NCI-H1694 (cell line): Measurements from ENCODE around the gene FAM135A.
"Not testable (repeated sequence)": the region's sequence is repeated elsewhere in the genome, so short reads cannot be mapped to it uniquely, and the experiment has no call there.

Source experiments
- DNase-seq: peaks from one replicate; lab custom pipeline; 2025; lab: John Stamatoyannopoulos, UW

Gene FAM135A

DNA sequence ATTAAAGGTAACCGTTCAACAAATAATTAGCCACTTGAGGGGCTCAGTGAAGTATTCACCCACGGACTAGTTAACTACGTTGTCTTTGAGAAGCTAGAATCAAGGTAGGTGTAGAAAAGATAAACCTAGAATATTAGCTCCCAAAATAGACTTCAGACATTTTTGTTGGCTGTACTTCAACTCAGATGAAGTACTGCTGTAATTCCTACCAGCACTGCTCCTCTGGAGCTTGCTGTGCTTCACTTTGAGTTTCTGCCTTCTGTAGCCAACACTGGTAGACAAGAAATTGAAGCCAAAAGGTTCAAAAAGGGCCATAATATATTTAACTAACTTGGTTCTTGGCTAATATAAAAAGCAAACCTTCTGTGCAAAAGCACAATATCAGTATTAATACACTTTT is 134.6 kb downstream of the FAM135A start:
- DNase-seq: no peak

DNA sequence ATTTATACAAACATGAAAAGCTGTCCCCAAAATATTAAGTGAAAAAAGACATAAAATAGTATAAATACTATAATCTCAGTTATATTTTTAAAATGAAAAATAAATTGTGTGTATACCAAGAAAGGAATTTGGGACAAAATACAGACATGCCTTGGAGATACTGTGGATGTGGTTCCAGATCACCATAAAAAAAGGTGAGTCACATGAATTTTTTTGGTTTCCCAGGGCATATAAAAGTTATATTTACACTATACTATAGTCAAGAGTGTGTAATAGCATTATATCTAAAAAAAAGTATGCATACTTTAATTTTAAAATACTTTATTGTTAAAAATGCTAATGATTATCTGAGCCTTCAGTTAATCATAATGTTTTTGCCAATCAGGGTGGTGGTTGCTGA is 136.0 kb downstream of the FAM135A start:
- no peak for DNase-seq

DNA sequence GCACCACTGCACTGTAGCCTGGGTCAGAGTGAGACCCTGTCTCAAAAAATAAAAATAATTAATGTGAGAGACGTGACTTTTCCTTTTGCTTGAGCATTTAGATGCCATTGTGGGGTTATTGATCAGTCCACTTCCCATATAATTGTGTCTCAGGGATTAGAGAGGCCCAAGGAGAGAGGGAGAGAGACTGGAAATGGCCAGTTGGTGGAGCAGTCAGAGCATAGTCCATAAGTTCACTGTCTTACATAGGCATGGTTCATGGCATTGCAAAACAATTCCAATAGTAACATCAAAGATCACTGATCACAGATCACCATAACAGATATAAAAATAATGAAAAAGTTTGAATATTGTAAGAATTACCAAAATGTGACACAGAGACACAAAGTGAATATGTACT is 138.3 kb downstream of the FAM135A start:
- no peak for DNase-seq

DNA sequence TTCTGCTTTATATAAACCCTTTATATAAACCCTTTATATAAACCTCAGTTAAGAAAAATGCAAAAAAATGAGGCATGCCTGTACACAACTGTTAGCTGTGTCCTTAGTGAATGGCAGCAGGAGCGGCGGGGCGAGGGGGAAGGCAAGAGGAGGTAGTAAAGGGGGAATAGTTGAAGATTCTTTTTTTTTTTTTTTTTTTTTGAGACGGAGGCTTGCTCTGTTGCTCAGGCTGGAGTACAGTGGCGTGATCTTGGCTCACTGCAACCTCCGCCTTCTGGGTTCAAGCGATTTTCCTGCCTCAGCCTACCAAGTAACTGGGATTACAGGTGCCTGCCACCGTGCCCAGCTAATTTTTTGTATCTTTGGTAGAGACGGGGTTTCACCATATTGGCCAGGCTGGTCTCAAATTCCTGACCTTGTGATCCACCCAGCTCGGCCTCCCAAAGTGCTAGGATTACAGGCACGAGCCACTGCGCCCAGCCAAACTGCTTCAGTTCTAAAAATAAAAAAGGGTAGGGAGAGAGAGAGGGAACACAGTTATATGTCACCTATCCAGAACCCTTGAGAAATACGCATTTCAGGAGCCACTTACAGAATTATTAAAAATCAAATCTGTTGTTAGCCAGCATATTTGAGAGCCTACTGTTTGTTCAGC is 139.1 kb downstream of the FAM135A start:
- not testable (repeated sequence) for DNase-seq

DNA sequence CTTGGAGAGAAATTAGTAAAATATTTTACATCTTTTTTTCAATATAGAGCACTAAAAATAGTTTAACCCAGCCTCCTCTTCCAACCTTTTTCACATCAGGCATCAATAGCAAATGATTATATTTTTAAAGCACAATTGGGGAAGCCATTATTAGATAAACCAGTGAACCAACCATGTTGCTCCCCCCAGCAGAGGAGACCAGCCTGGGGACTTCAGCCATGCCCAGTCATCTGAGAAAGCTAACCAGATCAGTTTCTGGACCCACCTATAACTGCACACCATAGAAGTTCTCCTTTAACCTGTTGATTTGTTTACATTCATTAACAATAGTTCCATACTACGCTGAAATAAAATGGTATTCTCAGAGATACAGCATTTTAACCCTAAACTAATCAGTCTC is 139.7 kb downstream of the FAM135A start:
- DNase-seq: no peak

DNA sequence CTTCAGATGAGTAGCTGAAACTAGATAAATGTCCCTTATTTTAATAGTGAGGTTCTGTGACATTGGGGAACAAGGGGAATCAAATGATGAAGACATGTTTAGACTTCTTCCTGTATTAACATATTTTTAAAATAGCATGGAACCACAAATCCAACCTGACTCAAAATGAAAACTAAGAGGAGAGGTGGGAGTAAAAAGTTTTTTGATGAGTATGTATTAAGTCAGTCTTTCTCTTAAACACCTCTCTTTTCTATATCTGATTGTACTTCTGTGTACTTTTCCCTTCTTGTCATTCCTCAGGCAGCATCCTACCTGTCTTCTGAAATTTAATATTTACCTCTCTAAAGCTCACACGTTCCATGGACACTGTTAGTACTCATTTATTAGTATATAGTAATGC is 144.7 kb downstream of the FAM135A start:
- DNase-seq: no peak

DNA sequence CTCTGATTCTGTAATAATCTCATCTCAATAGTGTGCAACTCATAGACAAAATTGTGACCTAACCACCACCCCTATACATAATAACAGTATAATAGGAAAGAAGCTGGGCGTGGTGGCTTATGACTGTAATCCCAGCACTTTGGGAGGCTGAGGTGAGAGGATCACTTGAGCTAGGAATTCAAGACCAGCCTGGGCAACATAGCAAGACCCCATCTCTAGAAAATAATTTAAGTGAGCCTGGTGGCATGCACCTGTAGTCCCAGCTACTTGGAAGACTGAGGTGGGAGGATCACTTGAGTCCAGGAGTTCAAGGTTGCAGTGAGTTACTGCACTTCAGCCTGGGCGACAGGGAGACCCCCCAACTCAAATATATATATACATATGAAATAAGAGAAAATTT is 149.1 kb downstream of the FAM135A start:
- DNase-seq: not testable (repeated sequence)

DNA sequence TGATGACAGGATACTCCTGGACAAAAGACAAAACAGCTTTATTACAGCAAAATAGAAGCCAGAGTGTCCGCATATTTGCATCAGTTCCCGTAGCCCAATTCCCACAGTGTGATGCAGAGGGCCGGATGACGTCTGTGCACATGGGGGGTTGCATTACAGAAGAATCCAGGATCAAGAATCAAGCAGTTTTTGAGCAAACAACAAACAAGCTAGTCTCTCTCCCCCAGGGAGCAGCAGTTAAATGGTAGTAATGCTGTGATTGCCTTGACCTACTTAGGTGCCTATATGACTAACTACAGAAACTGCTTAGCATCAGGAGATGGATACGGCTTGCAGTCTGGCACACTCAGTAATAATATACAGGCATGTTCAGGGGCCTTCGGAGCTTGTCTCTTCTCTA is 150.2 kb downstream of the FAM135A start:
- DNase-seq: no peak

DNA sequence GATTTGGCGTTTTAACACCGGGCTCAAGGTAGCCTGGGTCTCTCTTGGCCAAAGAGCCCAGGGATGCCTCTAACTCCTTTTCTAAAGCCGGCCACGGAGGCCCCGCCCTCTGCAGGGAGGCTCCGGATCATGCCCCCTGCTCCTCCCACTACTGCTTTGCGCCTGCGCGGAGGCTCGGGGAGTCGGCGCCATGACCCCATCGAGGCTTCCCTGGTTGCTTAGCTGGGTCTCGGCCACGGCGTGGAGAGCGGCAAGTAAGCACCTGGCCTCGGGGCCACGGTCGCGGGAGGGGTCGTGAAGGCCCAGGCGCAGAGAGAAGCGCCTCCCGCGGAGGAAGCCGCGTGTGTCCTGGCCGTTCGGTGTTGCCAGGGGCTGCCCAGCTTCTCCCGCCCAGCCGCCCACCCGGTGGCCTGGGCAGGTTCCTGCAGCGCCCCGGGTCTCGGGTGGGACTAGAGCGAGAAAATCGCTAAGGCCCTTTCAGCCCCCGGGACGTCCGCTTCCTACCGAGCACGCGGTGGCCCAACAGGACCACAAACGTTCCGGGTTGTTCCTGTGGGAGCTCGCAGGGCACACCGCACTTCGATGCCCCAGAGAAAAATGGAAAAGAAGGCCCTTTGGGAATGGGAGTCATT is 153.6 kb downstream of the FAM135A start, which contains the start of gene SDHAF4:
Gene SDHAF4, plus strand, starts transcription at position 180 of the 632 bp plus-strand sequence. Its CDS starts 11 bp downstream, at position 191.
- DNase-seq: peak; percentile 77

DNA sequence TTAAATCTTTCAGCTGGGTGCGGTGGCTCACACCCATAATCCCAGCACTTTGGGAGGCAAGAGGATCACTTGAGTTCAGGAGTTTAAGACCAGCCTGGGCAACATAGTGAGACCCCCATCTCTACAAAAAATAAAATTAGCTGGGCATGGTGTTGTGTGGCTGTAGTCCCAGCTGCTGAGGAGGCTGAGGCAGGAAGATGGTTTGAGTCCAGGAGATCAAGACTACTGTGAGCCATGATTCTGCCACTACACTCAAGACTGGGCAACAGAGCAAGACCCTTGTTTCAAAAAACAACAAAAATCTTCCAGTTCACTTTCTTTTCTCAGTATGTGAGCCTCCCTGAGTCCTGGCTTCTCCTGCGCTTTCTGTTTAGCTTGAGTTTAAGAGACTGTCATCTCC is 161.3 kb downstream of the FAM135A start:
- DNase-seq: no peak

DNA sequence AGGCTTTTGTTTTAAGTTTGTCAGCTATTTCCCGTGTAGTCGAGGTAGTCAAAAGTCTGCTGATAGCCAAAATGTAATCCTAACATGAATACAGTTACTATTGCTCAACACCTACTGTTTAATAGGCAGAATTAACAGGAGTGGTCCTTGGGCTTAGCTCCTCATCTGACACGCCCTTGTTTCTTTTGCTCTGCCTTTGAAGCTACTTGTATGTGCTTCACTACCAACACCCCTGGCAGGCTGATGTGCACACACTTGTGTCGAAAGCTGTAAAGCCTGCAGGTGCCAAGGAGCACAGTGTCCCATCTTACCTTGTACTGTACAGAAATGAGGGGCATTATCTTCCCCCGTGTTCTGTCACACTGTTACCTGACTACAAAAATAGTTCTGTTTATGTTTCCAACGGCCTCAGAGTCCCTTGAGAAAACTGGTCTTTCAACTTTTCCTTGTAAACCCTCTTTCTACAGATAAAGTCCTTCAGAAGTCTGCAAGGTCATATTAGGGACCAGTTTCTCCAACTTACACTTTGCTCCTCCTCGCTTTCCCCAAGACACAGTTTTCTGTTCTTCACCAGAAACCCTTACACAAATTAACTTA is 162.7 kb downstream of the FAM135A start:
- no peak for DNase-seq

DNA sequence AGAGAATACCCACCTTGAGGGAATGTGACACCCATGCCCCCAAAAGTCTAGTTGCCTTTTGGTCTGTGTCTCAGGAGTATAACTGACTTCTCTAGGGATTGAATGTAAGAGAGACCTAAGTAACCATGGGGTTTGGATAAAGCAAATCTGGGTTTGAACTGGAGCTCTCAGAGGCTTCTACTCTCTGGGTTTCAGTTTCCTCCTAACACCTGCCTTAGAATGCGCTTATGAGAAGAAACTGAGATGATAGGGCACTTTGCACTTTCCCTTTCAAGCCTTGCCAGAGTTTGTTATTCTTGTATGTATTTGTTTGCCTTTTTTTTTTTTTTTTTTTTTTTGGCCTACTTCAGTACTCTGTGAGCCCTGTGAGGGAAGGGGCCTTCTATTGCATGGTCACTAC is 172.8 kb downstream of the FAM135A start:
- no peak for DNase-seq

DNA sequence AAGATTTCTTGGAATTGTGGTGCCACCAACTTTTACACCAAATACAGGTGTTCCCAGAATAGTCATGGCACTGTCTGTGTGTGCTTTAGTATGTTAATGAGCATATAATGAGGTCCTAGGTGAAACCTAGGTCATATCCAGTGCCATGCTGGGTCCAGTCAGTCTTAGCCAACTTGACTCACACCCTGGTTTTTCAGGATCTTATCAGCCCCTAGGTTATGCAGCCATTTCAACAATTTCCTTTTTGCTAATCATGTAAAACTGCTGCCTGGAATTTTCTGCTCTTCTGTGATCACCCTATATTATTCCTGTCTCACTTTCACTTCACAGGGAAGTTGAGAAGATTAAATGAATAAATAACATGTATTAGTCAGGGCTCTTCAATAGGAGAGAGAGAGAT is 177.1 kb downstream of the FAM135A start:
- DNase-seq: no peak

DNA sequence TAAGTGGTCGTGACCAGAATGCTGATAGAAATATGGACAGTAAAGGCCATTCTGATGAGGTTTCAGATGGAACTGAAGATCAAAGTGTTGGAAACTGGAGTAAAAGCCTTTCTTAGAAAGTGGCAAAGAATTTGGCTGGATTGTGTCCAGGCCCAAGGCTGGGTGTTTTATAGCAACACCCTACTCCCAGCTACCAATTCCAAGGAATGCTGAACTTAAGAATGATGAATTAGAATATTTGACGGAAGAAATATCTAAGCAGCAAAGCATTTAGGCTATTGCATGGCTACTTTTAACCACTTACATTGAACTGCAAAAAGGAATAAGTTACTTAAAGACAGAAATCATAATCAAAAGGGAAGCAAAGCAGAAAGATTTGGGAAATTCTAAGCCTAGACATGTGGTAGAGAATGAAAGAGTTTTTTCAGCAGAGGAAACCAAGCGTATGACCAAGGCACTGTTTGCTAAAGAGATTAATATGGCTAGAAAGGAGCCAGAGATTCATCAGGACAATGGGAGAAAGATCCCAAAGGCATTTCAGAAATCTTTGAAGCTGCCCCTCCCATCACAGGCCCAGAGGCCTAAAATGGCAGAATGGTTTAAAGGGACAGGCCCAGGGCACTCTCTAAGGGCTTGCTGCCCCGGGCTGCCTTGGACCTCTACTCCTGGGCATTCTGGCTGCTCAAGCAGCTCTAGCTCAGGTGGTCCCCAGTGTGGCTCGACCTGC is 179.2 kb downstream of the FAM135A start:
- no peak for DNase-seq

DNA sequence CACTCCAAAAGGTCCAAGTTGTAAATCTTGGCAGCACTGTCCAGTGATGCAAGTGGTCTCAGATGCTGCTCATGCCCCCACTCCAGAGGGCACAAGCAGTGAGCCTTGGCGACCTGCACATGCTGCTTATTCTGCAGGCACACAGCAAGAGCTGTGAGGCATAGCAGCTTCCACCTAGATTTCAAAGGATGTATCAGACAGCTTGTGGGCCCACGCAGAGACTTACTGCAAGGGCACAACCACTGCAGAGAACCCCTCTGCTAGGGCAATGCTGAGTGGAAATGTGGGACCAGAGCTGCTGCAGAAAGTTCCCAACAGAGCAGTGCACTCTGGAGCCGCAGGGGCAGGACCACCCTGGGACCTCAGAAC is 179.8 kb downstream of the FAM135A start:
- DNase-seq: no peak

DNA sequence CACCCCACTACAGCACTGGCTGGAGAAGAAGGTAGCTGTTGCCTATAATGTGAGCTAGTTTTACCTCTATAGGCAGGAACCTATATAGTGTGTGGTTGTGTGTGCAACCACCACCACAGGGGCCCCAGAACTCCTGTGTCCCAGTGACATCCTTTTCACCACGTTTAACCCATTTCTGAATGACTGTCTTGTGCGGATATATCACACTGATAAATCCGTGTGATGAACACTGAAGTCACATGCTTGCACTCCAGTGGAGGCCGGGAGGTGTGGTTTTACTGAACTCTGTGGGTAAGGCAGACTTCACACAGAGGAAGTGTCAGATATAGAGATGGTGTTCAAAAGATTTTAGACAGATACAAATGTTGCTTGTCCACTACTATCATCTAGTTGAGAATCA is 185.9 kb downstream of the FAM135A start:
- DNase-seq: no peak

DNA sequence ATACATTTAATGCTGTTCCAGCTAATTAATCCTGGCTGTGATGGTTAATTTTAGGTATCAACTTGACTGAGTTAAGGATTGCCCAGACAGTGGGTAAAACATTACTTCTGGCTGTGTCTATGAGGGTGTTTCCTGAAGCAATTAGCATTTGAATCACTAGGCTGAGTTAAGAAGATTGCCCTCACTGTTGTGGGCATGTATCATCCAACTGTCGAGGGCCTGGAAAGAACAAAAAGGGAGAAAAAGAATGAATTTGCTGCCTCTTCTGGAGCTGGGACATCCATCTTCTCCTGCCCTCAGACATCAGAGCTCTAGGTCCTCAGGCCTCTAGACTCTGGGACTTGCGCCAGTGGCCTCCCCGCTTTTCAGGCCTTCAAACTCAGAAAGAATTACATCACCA is 187.7 kb downstream of the FAM135A start:
- DNase-seq: no peak

DNA sequence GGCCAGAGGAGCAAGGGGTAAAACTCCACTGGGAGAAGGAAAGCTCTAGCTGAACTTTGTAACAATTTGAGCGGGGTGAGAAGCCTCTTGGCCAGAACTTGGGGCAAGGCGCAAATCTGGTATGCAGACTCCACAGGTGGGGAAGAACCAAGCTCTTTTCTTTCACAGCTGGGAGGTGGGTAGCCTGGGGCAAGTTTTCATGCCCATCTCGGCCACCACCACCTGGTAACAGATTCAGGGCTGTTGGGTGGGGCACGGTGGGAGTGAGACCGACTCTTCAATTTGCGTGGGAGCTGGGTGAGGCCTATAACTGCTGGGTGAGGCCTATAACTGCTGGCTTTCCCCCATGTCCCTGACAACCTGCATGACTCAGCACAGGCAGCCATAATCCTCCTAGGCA is 190.9 kb downstream of the FAM135A start:
- DNase-seq: no peak

DNA sequence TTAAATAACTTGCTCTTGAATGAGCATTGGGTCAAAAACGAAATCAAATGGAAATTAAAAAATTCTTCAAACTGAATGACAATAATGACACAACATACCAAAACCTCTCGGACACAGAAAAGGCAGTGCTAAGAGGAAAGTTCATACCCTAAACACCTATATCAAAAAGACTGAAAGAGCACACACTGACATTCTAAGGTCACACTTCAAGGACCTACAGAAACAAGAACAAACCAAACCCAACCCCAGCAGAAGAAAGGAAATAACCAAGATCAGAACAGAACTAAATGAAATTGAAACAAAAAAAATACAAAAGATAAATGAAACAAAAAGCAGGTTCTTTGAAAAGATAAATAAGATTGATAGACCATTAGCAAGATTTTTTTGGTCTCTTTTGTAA is 194.1 kb downstream of the FAM135A start:
- DNase-seq: not testable (repeated sequence)

DNA sequence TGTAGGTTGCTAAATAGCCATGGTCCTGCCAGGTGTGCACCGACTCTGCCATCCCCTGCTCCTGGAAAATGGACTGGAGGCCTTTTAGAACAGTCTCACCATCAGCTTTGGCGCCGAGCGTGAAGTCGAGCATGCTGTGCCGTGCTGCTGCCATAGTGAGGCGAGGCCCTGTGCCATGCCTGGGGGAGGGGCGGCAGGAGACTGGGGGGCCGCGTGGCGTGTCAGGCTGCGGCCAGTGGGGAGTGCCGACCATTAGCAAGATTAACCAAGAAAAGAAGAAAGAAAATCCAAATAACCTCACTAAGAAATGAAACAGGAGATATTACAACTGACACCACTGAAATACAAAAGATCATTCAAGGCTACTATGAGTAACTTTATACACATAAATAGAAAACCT is 195.9 kb downstream of the FAM135A start:
- not testable (repeated sequence) for DNase-seq
